GM13976 (cell line): Measurements from ENCODE around the gene KRT2.

ENCODE experiments used
- DNase-seq: peaks from one replicate; pipeline ENCODE4 v3.0.0; 2012; ENCODE audit warnings: low spot score
- in situ Hi-C: fragments of 300-500 bp; cut with MboI; formaldehyde crosslinking; loops from one replicate; pipeline ENCODE4 v1.12.0; 2022; ENCODE audit warnings: low sequenced_read_pairs, mixed read lengths, inconsistent platforms; ENCODE audit not compliant: unreplicated experiment
- TF ChIP-seq, protein P1 (sequence below): IDR thresholded peaks from 2 replicates; pipeline ENCODE4 v1.5.1; 2012; ENCODE audit warnings: borderline replicate concordance, mild to moderate bottlenecking; ENCODE audit not compliant: insufficient read depth; ENCODE audit errors: extremely low read depth, missing control alignments, control extremely low read depth

The KRT2 gene

DNA sequence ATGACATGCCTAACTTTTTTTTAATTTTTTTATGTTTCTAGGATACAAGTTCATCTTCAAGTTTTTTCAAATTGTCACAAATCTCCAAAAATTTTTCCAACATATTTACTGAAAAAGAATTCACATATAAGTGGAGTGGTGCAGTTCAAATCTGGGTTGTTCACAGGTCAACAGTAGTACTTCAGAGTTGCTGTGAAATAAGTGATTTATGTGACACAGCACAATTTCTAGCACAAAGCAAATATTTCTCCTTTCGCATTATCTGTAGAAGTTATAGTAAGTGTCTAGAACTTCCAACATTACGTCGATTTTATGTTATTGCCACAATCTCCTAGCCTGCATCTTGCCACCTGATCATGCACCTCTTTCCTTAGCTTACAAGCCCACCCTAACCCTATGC lies 9.7 kb upstream of the KRT2 start:
- in situ Hi-C loops: no loop called here
- TF ChIP-seq, protein P1, sequence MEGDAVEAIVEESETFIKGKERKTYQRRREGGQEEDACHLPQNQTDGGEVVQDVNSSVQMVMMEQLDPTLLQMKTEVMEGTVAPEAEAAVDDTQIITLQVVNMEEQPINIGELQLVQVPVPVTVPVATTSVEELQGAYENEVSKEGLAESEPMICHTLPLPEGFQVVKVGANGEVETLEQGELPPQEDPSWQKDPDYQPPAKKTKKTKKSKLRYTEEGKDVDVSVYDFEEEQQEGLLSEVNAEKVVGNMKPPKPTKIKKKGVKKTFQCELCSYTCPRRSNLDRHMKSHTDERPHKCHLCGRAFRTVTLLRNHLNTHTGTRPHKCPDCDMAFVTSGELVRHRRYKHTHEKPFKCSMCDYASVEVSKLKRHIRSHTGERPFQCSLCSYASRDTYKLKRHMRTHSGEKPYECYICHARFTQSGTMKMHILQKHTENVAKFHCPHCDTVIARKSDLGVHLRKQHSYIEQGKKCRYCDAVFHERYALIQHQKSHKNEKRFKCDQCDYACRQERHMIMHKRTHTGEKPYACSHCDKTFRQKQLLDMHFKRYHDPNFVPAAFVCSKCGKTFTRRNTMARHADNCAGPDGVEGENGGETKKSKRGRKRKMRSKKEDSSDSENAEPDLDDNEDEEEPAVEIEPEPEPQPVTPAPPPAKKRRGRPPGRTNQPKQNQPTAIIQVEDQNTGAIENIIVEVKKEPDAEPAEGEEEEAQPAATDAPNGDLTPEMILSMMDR: no peak
- no peak for DNase-seq

DNA sequence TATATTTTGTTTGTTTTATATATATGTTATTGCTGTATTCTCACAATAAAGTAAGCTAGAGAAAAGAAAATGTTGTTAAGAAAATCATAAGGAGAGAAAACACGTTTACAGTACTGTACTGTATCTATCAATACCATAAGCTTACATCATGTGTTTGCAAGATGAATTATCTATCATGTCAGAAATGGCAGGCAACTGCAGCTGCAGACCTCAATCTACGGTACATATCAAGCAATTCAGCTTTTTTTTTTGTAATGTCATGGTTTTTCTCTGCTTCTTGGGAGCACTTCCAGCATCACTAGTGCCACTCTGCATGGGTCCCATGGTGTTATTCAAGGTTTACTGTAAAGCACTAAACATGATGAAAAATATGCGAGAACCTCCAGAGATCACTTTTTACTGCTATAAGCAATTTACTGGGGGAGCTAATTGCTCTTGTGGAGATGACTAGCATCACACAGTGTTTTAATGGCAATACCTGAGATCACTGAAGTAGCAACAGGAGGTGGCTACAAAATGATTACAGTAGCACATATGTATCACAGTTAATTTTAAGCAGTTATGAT lies 9.0 kb upstream of the KRT2 start:
- TF ChIP-seq, protein P1: no peak
- no peak for DNase-seq
- in situ Hi-C loops: no loop called here

DNA sequence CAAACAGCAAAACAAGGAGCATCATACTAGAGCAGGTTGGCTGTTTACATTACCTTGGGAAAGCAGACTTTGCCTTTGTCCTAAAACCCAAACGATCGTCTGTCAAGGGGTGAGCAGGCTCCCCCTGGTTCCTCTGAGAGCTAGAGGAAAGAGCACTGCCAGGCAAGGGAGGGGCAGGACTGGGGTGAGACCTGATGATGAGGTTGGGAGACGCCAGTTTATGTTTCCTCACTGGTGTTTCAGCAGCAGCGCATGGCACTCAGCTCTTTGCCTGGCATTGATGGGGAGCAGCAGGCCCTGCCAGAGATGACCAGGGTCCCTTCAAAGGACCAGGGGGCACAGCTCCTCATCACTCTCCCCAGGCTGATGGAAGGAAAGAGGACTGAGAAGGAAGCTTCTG lies 7.9 kb upstream of the KRT2 start:
- TF ChIP-seq, protein P1: no peak
- in situ Hi-C loops: no loop called here
- DNase-seq: no peak

DNA sequence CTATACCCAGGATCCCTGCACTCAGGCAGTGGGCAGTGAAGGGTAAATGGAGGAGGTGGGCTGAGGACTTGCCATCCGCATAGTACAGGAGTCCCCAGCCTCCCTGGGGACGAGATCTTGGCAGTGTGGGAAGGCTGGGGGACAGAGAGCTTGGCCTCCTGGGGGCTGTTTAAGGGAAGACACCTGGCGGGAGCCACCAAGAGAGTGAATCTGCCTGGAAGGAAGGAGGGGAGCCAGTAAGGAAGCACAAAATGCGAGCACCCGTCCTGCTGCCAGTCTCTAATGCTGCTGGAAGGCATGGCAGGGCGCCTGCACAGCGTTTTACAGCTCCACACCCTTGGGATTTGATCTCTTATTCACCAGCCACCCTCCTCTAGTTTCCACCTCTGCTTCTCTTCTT lies 7.4 kb upstream of the KRT2 start:
- DNase-seq: no peak
- TF ChIP-seq, protein P1: no peak
- in situ Hi-C loops: no loop called here

- DNase-seq: no peak
- TF ChIP-seq, protein P1: no peak
- in situ Hi-C loops: no loop called here
Observed at GRCh38 chr12:52658196-52658595, 6.2 kb upstream of the KRT2 start.

GRCh38 chr12:52657250-52657902 lies 5.4 kb upstream of the KRT2 start:
- TF ChIP-seq, protein P1: no peak
- no peak for DNase-seq
- in situ Hi-C loops: no loop called here

GRCh38 chr12:52656616-52657015 lies 4.6 kb upstream of the KRT2 start:
- no peak for DNase-seq
- in situ Hi-C loops: no loop called here

More at GRCh38 chr12:52656616-52657015, 4.6 kb upstream of the KRT2 start:
- TF ChIP-seq, protein P1: no peak
